Measurements from ENCODE around the gene PAX8. TPM values are rescaled to one million over a fixed set of nuclear protein-coding genes. Genes with fewer than 3 reads are reported as not detected.
"Not testable (repeated sequence)": the region's sequence is repeated elsewhere in the genome, so short reads cannot be mapped to it uniquely, and the experiment has no call there.

The PAX8 gene
- total RNA-seq, 1 experiment from 2014 or later: 3.4 TPM

GRCh38 chr2:113316085-113316484 lies 37.4 kb upstream of the PAX8 start:
- POLR2A ChIA-PET (ENCODE audit: unreplicated experiment): no interaction called here
- H3K4me2 ChIP-seq (ENCODE audit: low read length): no peak overlapping the region
- BruUV-seq (replicated peaks): no TSS peak
- H3K79me2 ChIP-seq (ENCODE audit: low read length): no peaks in the 10 kb centered on the region
- peak; percentile 7 for DNase-seq
- no peak overlapping the region for H3K4me3 ChIP-seq (ENCODE audit: low read length)
- peaks cover 12% of the 10 kb centered on the region; the same call in 1 of the 2 replicates for H3K4me1 ChIP-seq (ENCODE audit: insufficient read depth, low read length)
- H3K36me3 ChIP-seq (ENCODE audit: low read depth, low read length): no peaks in the 10 kb centered on the region
- H3K27ac ChIP-seq (ENCODE audit: low read length): no peak overlapping the region
- H3F3A ChIP-seq (ENCODE audit: low read length, unreplicated experiment): no peaks in the 10 kb centered on the region
- CTCF ChIA-PET: no interaction called here
- TF ChIP-seq EZH2 (IDR thresholded peaks at IDR 0.05; ENCODE audit: low read length, unreplicated experiment): no peak
- TF ChIP-seq CTCF (conservative IDR thresholded peaks at IDR 0.05; ENCODE audit: low read depth, low read length): no peak
- TF ChIP-seq EZH2phosphoT487 (IDR thresholded peaks at IDR 0.05; ENCODE audit: borderline replicate concordance, low read length): no peak
- intact Hi-C loops (cut with micrococcal nuclease): no loop called here
- H3K9me2 ChIP-seq (replicated peaks; ENCODE audit: low read length): no peaks in the 10 kb centered on the region
- H3K9me3 ChIP-seq (ENCODE audit: low read length): no peaks in the 10 kb centered on the region
- no peaks in the 10 kb centered on the region for H4K20me1 ChIP-seq (ENCODE audit: low read length)
- ATAC-seq: no peak
- H3K27me3 ChIP-seq (ENCODE audit: low read length): no peaks in the 10 kb centered on the region
- H3K9ac ChIP-seq (ENCODE audit: low read length): no peak overlapping the region
- H2AFZ ChIP-seq (ENCODE audit: low read length): no peak overlapping the region

- H4K20me1 ChIP-seq (ENCODE audit: low read length); DNase-seq; H3K4me2 ChIP-seq (ENCODE audit: low read length); H3K4me3 ChIP-seq (ENCODE audit: low read length); H3K36me3 ChIP-seq (ENCODE audit: low read depth, low read length); BruUV-seq (replicated peaks); H2AFZ ChIP-seq (ENCODE audit: low read length); CTCF ChIA-PET; H3K9me3 ChIP-seq (ENCODE audit: low read length); H3K9me2 ChIP-seq (replicated peaks; ENCODE audit: low read length); H3K79me2 ChIP-seq (ENCODE audit: low read length); POLR2A ChIA-PET (ENCODE audit: unreplicated experiment); intact Hi-C loops (cut with micrococcal nuclease); H3K9ac ChIP-seq (ENCODE audit: low read length); H3K27me3 ChIP-seq (ENCODE audit: low read length); H3K27ac ChIP-seq (ENCODE audit: low read length); H3F3A ChIP-seq (ENCODE audit: low read length, unreplicated experiment): not testable (repeated sequence)
- peaks cover 12% of the 10 kb centered on the region; the same call in 1 of the 2 replicates for H3K4me1 ChIP-seq (ENCODE audit: insufficient read depth, low read length)
- peak; percentile 59 for ATAC-seq
These were observed 35.9 kb upstream of the PAX8 start for GRCh38 chr2:113314663-113315062.

- BruUV-seq (replicated peaks); CTCF ChIA-PET; POLR2A ChIA-PET (ENCODE audit: unreplicated experiment); H3K27me3 ChIP-seq (ENCODE audit: low read length); H3K27ac ChIP-seq (ENCODE audit: low read length); H3K9me3 ChIP-seq (ENCODE audit: low read length); H3K4me3 ChIP-seq (ENCODE audit: low read length); H3K36me3 ChIP-seq (ENCODE audit: low read depth, low read length); H3K9ac ChIP-seq (ENCODE audit: low read length); H3F3A ChIP-seq (ENCODE audit: low read length, unreplicated experiment); H3K79me2 ChIP-seq (ENCODE audit: low read length); H3K9me2 ChIP-seq (replicated peaks; ENCODE audit: low read length); ATAC-seq; H4K20me1 ChIP-seq (ENCODE audit: low read length); H2AFZ ChIP-seq (ENCODE audit: low read length); DNase-seq; intact Hi-C loops (cut with micrococcal nuclease); H3K4me2 ChIP-seq (ENCODE audit: low read length): not testable (repeated sequence)
- peaks cover 12% of the 10 kb centered on the region; the same call in 1 of the 2 replicates for H3K4me1 ChIP-seq (ENCODE audit: insufficient read depth, low read length)
These were observed 35.5 kb upstream of the PAX8 start for GRCh38 chr2:113314176-113314575.

- H3K36me3 ChIP-seq (ENCODE audit: low read depth, low read length); intact Hi-C loops (cut with micrococcal nuclease); H3K4me2 ChIP-seq (ENCODE audit: low read length); H3K9me2 ChIP-seq (replicated peaks; ENCODE audit: low read length); H3K27me3 ChIP-seq (ENCODE audit: low read length); H3K27ac ChIP-seq (ENCODE audit: low read length); H3F3A ChIP-seq (ENCODE audit: low read length, unreplicated experiment); H3K4me3 ChIP-seq (ENCODE audit: low read length); POLR2A ChIA-PET (ENCODE audit: unreplicated experiment); H3K9ac ChIP-seq (ENCODE audit: low read length); ATAC-seq; H3K9me3 ChIP-seq (ENCODE audit: low read length); H3K79me2 ChIP-seq (ENCODE audit: low read length); DNase-seq; H4K20me1 ChIP-seq (ENCODE audit: low read length); CTCF ChIA-PET; H2AFZ ChIP-seq (ENCODE audit: low read length); BruUV-seq (replicated peaks); H3K4me1 ChIP-seq (ENCODE audit: insufficient read depth, low read length): not testable (repeated sequence)
These were observed 33.1 kb upstream of the PAX8 start for GRCh38 chr2:113311781-113312180.

GRCh38 chr2:113311191-113311590 lies 32.5 kb upstream of the PAX8 start:
- H3K9ac ChIP-seq (ENCODE audit: low read length); H3K4me2 ChIP-seq (ENCODE audit: low read length); H3K27me3 ChIP-seq (ENCODE audit: low read length); CTCF ChIA-PET; H3K36me3 ChIP-seq (ENCODE audit: low read depth, low read length); BruUV-seq (replicated peaks); DNase-seq; intact Hi-C loops (cut with micrococcal nuclease); H3K79me2 ChIP-seq (ENCODE audit: low read length); H3K27ac ChIP-seq (ENCODE audit: low read length); H3K9me3 ChIP-seq (ENCODE audit: low read length); POLR2A ChIA-PET (ENCODE audit: unreplicated experiment); H3K4me3 ChIP-seq (ENCODE audit: low read length); ATAC-seq; H3F3A ChIP-seq (ENCODE audit: low read length, unreplicated experiment); H3K4me1 ChIP-seq (ENCODE audit: insufficient read depth, low read length); H4K20me1 ChIP-seq (ENCODE audit: low read length); H2AFZ ChIP-seq (ENCODE audit: low read length); H3K9me2 ChIP-seq (replicated peaks; ENCODE audit: low read length): not testable (repeated sequence)
